ENCODE data around the gene GRIK5.

DNA sequence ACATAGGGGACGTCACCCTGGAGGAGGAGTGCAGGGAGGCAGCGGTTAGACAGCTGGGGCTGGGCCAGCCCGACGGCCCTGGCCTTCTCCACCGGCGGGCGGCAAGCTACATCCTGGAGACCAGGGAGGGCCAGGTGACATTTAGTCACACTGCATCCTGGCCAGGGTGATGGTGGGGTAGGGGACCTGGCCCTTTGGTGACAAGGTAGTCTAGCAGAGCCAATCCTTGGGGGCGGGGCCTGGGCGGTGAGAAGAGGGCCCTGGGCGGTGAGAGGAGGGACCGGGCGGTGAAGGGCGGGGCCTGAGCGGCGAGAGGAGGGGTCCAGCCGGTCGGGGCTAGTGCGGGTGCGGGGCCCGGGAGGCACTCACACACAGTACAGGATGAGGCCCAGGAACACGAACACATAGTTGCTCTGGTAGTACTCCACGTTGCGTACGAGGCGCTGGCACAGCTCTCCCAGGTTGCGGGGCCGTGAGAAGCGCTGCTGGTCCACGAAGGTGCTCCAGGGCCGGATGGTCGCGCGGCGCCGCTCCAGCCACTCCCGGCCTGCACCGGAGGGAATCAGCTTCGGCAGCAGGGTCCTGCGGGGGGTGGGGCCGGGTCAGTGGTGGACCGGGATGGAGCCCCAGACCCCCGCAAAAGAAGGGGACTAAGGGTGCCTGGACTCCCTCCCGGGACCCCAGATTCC is 111.5 kb downstream of the GRIK5 start:
- TF ChIP-seq, protein P1, sequence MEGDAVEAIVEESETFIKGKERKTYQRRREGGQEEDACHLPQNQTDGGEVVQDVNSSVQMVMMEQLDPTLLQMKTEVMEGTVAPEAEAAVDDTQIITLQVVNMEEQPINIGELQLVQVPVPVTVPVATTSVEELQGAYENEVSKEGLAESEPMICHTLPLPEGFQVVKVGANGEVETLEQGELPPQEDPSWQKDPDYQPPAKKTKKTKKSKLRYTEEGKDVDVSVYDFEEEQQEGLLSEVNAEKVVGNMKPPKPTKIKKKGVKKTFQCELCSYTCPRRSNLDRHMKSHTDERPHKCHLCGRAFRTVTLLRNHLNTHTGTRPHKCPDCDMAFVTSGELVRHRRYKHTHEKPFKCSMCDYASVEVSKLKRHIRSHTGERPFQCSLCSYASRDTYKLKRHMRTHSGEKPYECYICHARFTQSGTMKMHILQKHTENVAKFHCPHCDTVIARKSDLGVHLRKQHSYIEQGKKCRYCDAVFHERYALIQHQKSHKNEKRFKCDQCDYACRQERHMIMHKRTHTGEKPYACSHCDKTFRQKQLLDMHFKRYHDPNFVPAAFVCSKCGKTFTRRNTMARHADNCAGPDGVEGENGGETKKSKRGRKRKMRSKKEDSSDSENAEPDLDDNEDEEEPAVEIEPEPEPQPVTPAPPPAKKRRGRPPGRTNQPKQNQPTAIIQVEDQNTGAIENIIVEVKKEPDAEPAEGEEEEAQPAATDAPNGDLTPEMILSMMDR (IDR thresholded peaks at IDR 0.05; ENCODE audit: extremely low read depth in 1 of 2, insufficient read depth in 1 of 2, low read depth in 1 of 2, low read length in 2 of 2), result no peak
- TF ChIP-seq POLR2AphosphoS5 (IDR thresholded peaks at IDR 0.05; ENCODE audit: insufficient read depth, low read depth, low read length), result peak; percentile 41
- TF ChIP-seq EZH2 (IDR thresholded peaks at IDR 0.05; ENCODE audit: borderline replicate concordance, low read depth, low read length, severe bottlenecking), result no peak

All from endothelial cell of umbilical vein (primary cell).